OCI-LY7 (cell line): ENCODE measurements around the gene CAPN5. TPM values are rescaled to one million over a fixed set of nuclear protein-coding genes. Genes with fewer than 3 reads are reported as not detected.

Source experiments
- BruUV-seq: library from RNA; stranded (reverse); fragments of 400-500 nt; replicated peaks from 2 replicates; lab custom pipeline; 2021; lab: Mats Ljungman, UMichigan
- CTCF ChIA-PET: fragments of 300-600 bp; sonication (Branson Sonifier 250); formaldehyde crosslinking; loops from one replicate; lab custom pipeline; 2022; ENCODE audit warnings: antibody characterized with exemption; ENCODE audit not compliant: unreplicated experiment; lab: Charles Lee
- POLR2A ChIA-PET: fragments of 300-600 bp; sonication (Branson Sonifier 250); formaldehyde crosslinking; loops from one replicate; lab custom pipeline; 2022; ENCODE audit warnings: antibody characterized with exemption; lab: Charles Lee
- DNase-seq: peaks from one replicate; pipeline ENCODE4 v3.0.0-alpha.2; 2015; ENCODE audit warnings: low spot score
- H2AFZ ChIP-seq: fragments of 200-600 bp; sonication (generic), shearing (Covaris generic); 2 replicates; pipeline ENCODE4 v1.6.1; 2014; ENCODE audit warnings: mild to moderate bottlenecking, antibody characterized with exemption, low read length, moderate library complexity
- H3K27ac ChIP-seq: fragments of 200-600 bp; sonication (generic); 2 replicates; pipeline ENCODE4 v1.5.1; 2014; ENCODE audit warnings: mixed run types, low read depth, mild to moderate bottlenecking, moderate library complexity, low read length, inconsistent platforms; ENCODE audit not compliant: poor library complexity, severe bottlenecking
- H3K36me3 ChIP-seq: fragments of 200-600 bp; sonication (generic); 2 replicates; pipeline ENCODE4 v1.6.1; 2014; ENCODE audit warnings: mild to moderate bottlenecking, antibody characterized with exemption, low read length, moderate library complexity, mixed read lengths; ENCODE audit not compliant: insufficient read depth
- H3K4me1 ChIP-seq: fragments of 200-600 bp; sonication (generic); 2 replicates; pipeline ENCODE4 v1.5.1; 2014; ENCODE audit warnings: mild to moderate bottlenecking, low read length; ENCODE audit not compliant: insufficient read depth, poor library complexity, severe bottlenecking
- H3K4me2 ChIP-seq: fragments of 200-600 bp; sonication (generic); 2 replicates; pipeline ENCODE4 v1.6.1; 2014; ENCODE audit warnings: mild to moderate bottlenecking, low read length
- H3K4me3 ChIP-seq: fragments of 200-600 bp; sonication (generic); 2 replicates; pipeline ENCODE4 v1.5.1; 2014; ENCODE audit warnings: mild to moderate bottlenecking, low read depth, low read length; ENCODE audit not compliant: poor library complexity, severe bottlenecking
- H3K79me2 ChIP-seq: fragments of 200-600 bp; sonication (generic); 2 replicates; pipeline ENCODE4 v1.6.1; 2016; ENCODE audit warnings: low read depth, mild to moderate bottlenecking, low read length, moderate library complexity, mixed read lengths; ENCODE audit not compliant: insufficient read depth
- H3K9me2 ChIP-seq: fragments of 200-600 bp; sonication (generic); 2 replicates; pipeline ENCODE4 v1.6.1; 2016; ENCODE audit warnings: mild to moderate bottlenecking, low read length, mixed read lengths; ENCODE audit not compliant: insufficient read depth
- H3K9me3 ChIP-seq: fragments of 200-600 bp; sonication (generic); 2 replicates; pipeline ENCODE4 v1.6.1; 2014; ENCODE audit warnings: mild to moderate bottlenecking, mixed run types, low read length, mixed read lengths
- H4K20me1 ChIP-seq: fragments of 200-600 bp; sonication (generic); 2 replicates; pipeline ENCODE4 v1.6.1; 2014; ENCODE audit warnings: mild to moderate bottlenecking, antibody characterized with exemption, low read length, moderate library complexity, mixed read lengths; ENCODE audit not compliant: insufficient read depth
- EZH2phosphoT487 ChIP-seq: fragments of 200-600 bp; sonication (generic); IDR thresholded peaks from 2 replicates; pipeline ENCODE4 v1.6.1; 2018; ENCODE audit warnings: low read depth, borderline replicate concordance, mild to moderate bottlenecking, mixed run types, antibody characterized with exemption, low read length, moderate library complexity, mixed read lengths
- intact Hi-C: fragments of 100-400 bp; cut with micrococcal nuclease; formaldehyde crosslinking; loops from one replicate; pipeline ENCODE4 v1.10.0; 2022; ENCODE audit not compliant: unreplicated experiment
- total RNA-seq, 2 experiments: library from RNA; depleted of rRNA in 1 of 2; stranded (reverse); fragments of >200 nt in 1 of 2; shearing (Covaris generic) in 1 of 2; gene quantifications; 2 replicates each; pipeline ENCODE4 v1.2.3, GENCODE V29; 2014 to 2022
- TF ChIP-seq, protein P1 (sequence below): fragments of 200-600 bp; sonication (generic); conservative IDR thresholded peaks from 2 replicates; pipeline ENCODE4 v1.5.1; 2014; ENCODE audit warnings: mild to moderate bottlenecking, antibody characterized with exemption, low read length, moderate library complexity, mixed read lengths

CAPN5 gene
- total RNA-seq, 2 experiments from 2014 or later = 1.4 to 1.5 TPM

DNA sequence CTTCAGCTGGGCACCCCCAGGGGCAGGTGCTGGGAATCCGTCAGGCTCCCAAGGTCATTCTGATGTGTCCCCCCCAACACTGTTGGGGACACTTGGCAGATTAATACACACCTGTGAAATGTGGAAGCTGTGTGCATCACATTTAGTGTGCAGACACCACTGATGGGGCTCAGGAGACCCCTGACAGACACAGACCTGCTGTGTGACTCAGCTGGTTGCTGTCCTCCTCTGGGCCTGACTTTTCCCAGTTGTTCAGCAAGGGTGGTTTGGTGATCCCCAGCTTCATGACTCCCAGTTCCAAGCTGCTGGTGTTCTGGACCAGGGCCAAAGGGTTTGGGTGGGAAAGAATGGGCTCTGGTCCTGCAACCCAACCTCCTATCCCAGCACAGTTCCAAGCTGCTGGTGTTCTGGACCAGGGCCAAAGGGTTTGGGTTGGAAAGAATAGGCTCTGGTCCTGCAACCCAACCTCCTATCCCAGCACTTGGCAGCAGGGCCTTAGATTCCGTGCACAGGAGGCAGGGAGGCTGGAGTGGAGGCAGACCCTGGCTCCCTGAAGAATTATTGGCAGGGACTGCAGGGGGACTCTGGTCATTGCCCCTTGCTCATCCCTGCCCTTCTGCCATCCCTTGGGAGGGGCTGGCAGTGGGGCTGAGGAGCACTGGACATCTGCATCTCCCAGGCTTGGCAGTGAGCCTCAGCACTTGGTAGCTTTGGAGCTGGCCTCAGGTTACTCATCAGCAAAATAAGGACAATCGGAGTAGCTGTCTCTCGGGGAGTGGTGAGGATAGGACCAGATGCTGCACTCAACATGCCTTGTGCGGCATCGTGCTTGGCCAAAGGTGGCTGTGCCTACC, 27.4 kb downstream of the CAPN5 start:
- intact Hi-C loops = no loop called here
- BruUV-seq = no TSS peak
- Histone ChIP-seq H2AFZ (no peak overlapping the region), H3K79me2 (no peaks in the 10 kb centered on the region), H3K27ac (no peak overlapping the region), H3K36me3 (no peaks in the 10 kb centered on the region), H3K4me2 (no peak overlapping the region), H3K4me1 (no peaks in the 10 kb centered on the region), H3K9me2 (no peaks in the 10 kb centered on the region), H3K4me3 (no peak overlapping the region), H3K9me3 (no peaks in the 10 kb centered on the region), H4K20me1 (no peaks in the 10 kb centered on the region)
- TF ChIP-seq, protein P1, sequence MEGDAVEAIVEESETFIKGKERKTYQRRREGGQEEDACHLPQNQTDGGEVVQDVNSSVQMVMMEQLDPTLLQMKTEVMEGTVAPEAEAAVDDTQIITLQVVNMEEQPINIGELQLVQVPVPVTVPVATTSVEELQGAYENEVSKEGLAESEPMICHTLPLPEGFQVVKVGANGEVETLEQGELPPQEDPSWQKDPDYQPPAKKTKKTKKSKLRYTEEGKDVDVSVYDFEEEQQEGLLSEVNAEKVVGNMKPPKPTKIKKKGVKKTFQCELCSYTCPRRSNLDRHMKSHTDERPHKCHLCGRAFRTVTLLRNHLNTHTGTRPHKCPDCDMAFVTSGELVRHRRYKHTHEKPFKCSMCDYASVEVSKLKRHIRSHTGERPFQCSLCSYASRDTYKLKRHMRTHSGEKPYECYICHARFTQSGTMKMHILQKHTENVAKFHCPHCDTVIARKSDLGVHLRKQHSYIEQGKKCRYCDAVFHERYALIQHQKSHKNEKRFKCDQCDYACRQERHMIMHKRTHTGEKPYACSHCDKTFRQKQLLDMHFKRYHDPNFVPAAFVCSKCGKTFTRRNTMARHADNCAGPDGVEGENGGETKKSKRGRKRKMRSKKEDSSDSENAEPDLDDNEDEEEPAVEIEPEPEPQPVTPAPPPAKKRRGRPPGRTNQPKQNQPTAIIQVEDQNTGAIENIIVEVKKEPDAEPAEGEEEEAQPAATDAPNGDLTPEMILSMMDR = no peak
- no peak for TF ChIP-seq EZH2phosphoT487
- ChIA-PET CTCF (no interaction called here), POLR2A (no interaction called here)
- no peak for DNase-seq

DNA sequence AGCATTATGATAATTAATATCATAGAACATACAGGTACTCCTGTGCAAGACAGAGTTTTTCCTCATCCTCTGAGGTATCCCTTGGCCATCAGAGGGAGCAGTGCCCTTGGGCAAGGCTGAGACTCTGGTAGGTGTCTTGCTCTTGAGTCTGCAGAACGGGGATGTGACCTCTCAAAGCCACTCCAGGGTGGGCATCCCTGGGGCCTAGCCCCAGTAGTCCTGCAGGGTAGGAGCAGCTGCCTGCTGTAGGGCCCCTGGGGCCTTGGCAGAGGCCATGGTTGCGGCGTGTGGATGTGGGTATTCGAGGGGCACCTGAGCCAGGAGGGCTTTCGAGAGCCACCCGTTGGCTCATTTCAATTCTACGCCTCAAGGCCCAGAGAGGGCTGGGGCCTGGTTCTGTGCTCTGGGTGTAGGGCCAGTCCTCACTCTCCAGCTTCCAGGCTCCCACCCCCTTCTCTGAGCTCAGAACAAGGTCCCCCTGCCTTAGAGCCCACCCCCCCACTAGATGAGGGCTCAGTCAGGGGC, 28.1 kb downstream of the CAPN5 start:
- Histone ChIP-seq H3K27ac (no peak overlapping the region), H3K36me3 (no peaks in the 10 kb centered on the region), H3K4me2 (no peak overlapping the region), H3K9me2 (no peaks in the 10 kb centered on the region), H3K4me1 (no peaks in the 10 kb centered on the region), H4K20me1 (no peaks in the 10 kb centered on the region), H3K9me3 (no peaks in the 10 kb centered on the region), H2AFZ (no peak overlapping the region), H3K4me3 (no peak overlapping the region), H3K79me2 (no peaks in the 10 kb centered on the region)
- no peak for DNase-seq
- TF ChIP-seq, protein P1 = no peak
- TF ChIP-seq EZH2phosphoT487 = no peak
- CTCF ChIA-PET = no interaction called here
- intact Hi-C loops = no loop called here
- BruUV-seq = no TSS peak
- POLR2A ChIA-PET = interaction anchor here (0.6 kb wide), 1 partner anchor 55 kb away, joined by 3 read pairs; no protein-coding TSS in a partner anchor
